NCI-H128 (cell line): Measurements from ENCODE around the gene CCSER1.
"Not testable (repeated sequence)": the region's sequence is repeated elsewhere in the genome, so short reads cannot be mapped to it uniquely, and the experiment has no call there.

ENCODE experiments used
- DNase-seq: peaks from one replicate; lab custom pipeline; 2025; ENCODE audit not compliant: unreplicated experiment; lab: John Stamatoyannopoulos, UW

Gene CCSER1

GRCh38 chr4:90798948-90799347 lies 671.8 kb downstream of the CCSER1 start:
- no peak for DNase-seq

- DNase-seq, result no peak
Measured at GRCh38 chr4:90799895-90800294, 672.7 kb downstream of the CCSER1 start.

- DNase-seq, result no peak
Measured at GRCh38 chr4:90815569-90815968, 688.4 kb downstream of the CCSER1 start.

GRCh38 chr4:90816754-90817153 lies 689.6 kb downstream of the CCSER1 start:
- DNase-seq, result no peak

GRCh38 chr4:90824266-90825150 lies 697.3 kb downstream of the CCSER1 start:
- no peak for DNase-seq

- DNase-seq, result no peak
Measured at GRCh38 chr4:90825849-90826248, 698.7 kb downstream of the CCSER1 start.

GRCh38 chr4:90833706-90834105 lies 706.5 kb downstream of the CCSER1 start:
- DNase-seq, result no peak

GRCh38 chr4:90837241-90837640 lies 710.0 kb downstream of the CCSER1 start:
- DNase-seq, result no peak

- not testable (repeated sequence) for DNase-seq
Measured at GRCh38 chr4:90838859-90839258, 711.7 kb downstream of the CCSER1 start.

- no peak for DNase-seq
Measured at GRCh38 chr4:90840291-90840690, 713.1 kb downstream of the CCSER1 start.

- no peak for DNase-seq
Measured at GRCh38 chr4:90840828-90841227, 713.6 kb downstream of the CCSER1 start.

GRCh38 chr4:90841676-90842075 lies 714.5 kb downstream of the CCSER1 start:
- DNase-seq, result no peak

- no peak for DNase-seq
Measured at GRCh38 chr4:90842960-90843359, 715.8 kb downstream of the CCSER1 start.

- no peak for DNase-seq
Measured at GRCh38 chr4:90844241-90844640, 717.0 kb downstream of the CCSER1 start.

GRCh38 chr4:90845777-90846176 lies 718.6 kb downstream of the CCSER1 start:
- DNase-seq, result no peak

GRCh38 chr4:90852237-90852636 lies 725.0 kb downstream of the CCSER1 start:
- no peak for DNase-seq

GRCh38 chr4:90855111-90855510 lies 727.9 kb downstream of the CCSER1 start:
- no peak for DNase-seq

- no peak for DNase-seq
Measured at GRCh38 chr4:90857081-90857820, 730.1 kb downstream of the CCSER1 start.

- no peak for DNase-seq
Measured at GRCh38 chr4:90875791-90876190, 748.6 kb downstream of the CCSER1 start.

GRCh38 chr4:90876296-90876695 lies 749.1 kb downstream of the CCSER1 start:
- no peak for DNase-seq

GRCh38 chr4:90883519-90883918 lies 756.3 kb downstream of the CCSER1 start:
- DNase-seq, result no peak

- no peak for DNase-seq
Measured at GRCh38 chr4:90888571-90888970, 761.4 kb downstream of the CCSER1 start.
